Activated naive CD4-positive, alpha-beta T cell treated with anti-CD3 and anti-CD28 coated beads, Interleukin-2, amount 10 ng/mL, durations not matched to agents 7 days and 5 days (primary cell): ENCODE measurements around the gene MRPL19.
"Not testable (repeated sequence)": the region's sequence is repeated elsewhere in the genome, so short reads cannot be mapped to it uniquely, and the experiment has no call there.

ENCODE experiments used
- CTCF ChIA-PET: fragments of 350-600 bp; sonication (Branson Sonifier 250); formaldehyde crosslinking; loops from one replicate; lab custom pipeline; 2021; ENCODE audit warnings: antibody characterized with exemption; lab: Charles Lee
- DNase-seq: peaks from one replicate; pipeline ENCODE4 v3.0.0-alpha.2; 2020
- H3K27ac Mint-ChIP-seq: one replicate; pipeline ENCODE4 v1.8.0; 2021; ENCODE audit warnings: mild to moderate bottlenecking, moderate library complexity, mixed read lengths
- H3K27me3 Mint-ChIP-seq: one replicate; pipeline ENCODE4 v1.8.0; 2021; ENCODE audit warnings: mild to moderate bottlenecking, mixed read lengths
- H3K36me3 Mint-ChIP-seq: one replicate; pipeline ENCODE4 v1.8.0; 2021; ENCODE audit warnings: mixed read lengths
- H3K4me1 Mint-ChIP-seq: one replicate; pipeline ENCODE4 v1.8.0; 2021; ENCODE audit warnings: mixed read lengths
- H3K4me3 Mint-ChIP-seq: one replicate; pipeline ENCODE4 v1.8.0; 2021; ENCODE audit warnings: mild to moderate bottlenecking, moderate library complexity, mixed read lengths
- H3K9me3 Mint-ChIP-seq: one replicate; pipeline ENCODE4 v1.8.0; 2021; ENCODE audit warnings: mixed read lengths

Gene MRPL19

GRCh38 chr2:75656563-75656962 is 10.0 kb downstream of the MRPL19 start:
- peaks cover 76% of the 10 kb centered on the region for H3K36me3 Mint-ChIP-seq
- no peak overlapping the region for H3K27ac Mint-ChIP-seq
- H3K4me3 Mint-ChIP-seq = no peak overlapping the region
- CTCF ChIA-PET = interaction anchor here (1.4 kb wide), 1 partner anchor 16 kb away, joined by 4 read pairs; no protein-coding TSS in a partner anchor
- peaks cover 11% of the 10 kb centered on the region for H3K9me3 Mint-ChIP-seq
- no peaks in the 10 kb centered on the region for H3K4me1 Mint-ChIP-seq
- DNase-seq = no peak
- no peaks in the 10 kb centered on the region for H3K27me3 Mint-ChIP-seq

- Mint-ChIP-seq H3K27me3 (no peaks in the 10 kb centered on the region), H3K4me3 (no peak overlapping the region), H3K36me3 (peaks cover 77% of the 10 kb centered on the region), H3K27ac (no peak overlapping the region), H3K9me3 (peaks cover 11% of the 10 kb centered on the region), H3K4me1 (no peaks in the 10 kb centered on the region)
- no peak for DNase-seq
- CTCF ChIA-PET = no interaction called here
Observed at GRCh38 chr2:75657798-75658197, 11.2 kb downstream of the MRPL19 start.

- H3K36me3 Mint-ChIP-seq = peaks cover 26% of the 10 kb centered on the region
- H3K27ac Mint-ChIP-seq = no peak overlapping the region
- H3K27me3 Mint-ChIP-seq = no peaks in the 10 kb centered on the region
- no peaks in the 10 kb centered on the region for H3K9me3 Mint-ChIP-seq
- no peak overlapping the region for H3K4me3 Mint-ChIP-seq
- CTCF ChIA-PET = interaction anchor here (1.3 kb wide), 1 partner anchor 10 kb away, joined by 3 read pairs; no protein-coding TSS in a partner anchor
- no peaks in the 10 kb centered on the region for H3K4me1 Mint-ChIP-seq
- no peak for DNase-seq
Observed at GRCh38 chr2:75666911-75667310, 20.3 kb downstream of the MRPL19 start.

GRCh38 chr2:75667884-75668283 is 21.3 kb downstream of the MRPL19 start:
- Mint-ChIP-seq H3K4me1 (no peaks in the 10 kb centered on the region), H3K36me3 (peaks cover 26% of the 10 kb centered on the region), H3K27ac (no peak overlapping the region), H3K4me3 (no peak overlapping the region), H3K27me3 (no peaks in the 10 kb centered on the region), H3K9me3 (no peaks in the 10 kb centered on the region)
- CTCF ChIA-PET = interaction anchor here (0.9 kb wide), 1 partner anchor 9 kb away, joined by 5 read pairs; no protein-coding TSS in a partner anchor
- DNase-seq = no peak

GRCh38 chr2:75675423-75675822 is 28.8 kb downstream of the MRPL19 start:
- H3K9me3 Mint-ChIP-seq, H3K27ac Mint-ChIP-seq, DNase-seq, H3K4me3 Mint-ChIP-seq, H3K4me1 Mint-ChIP-seq, H3K27me3 Mint-ChIP-seq: not testable (repeated sequence)
- peaks cover 17% of the 10 kb centered on the region for H3K36me3 Mint-ChIP-seq
- CTCF ChIA-PET = interaction anchor here (1.9 kb wide), 1 partner anchor 28 kb away, joined by 7 read pairs; the partner anchor contains the start of gene MRPL19

GRCh38 chr2:75675908-75676307 is 29.3 kb downstream of the MRPL19 start:
- DNase-seq = no peak
- peaks cover 18% of the 10 kb centered on the region for H3K36me3 Mint-ChIP-seq
- H3K27ac Mint-ChIP-seq = no peak overlapping the region
- H3K9me3 Mint-ChIP-seq = no peaks in the 10 kb centered on the region
- CTCF ChIA-PET = interaction anchor here (1.9 to 4.1 kb wide), 2 partner anchors 29 to 36 kb away, joined by 7 to 50 read pairs; partner anchors contain the start of gene MRPL19
- H3K4me1 Mint-ChIP-seq = peaks cover 3% of the 10 kb centered on the region
- no peak overlapping the region for H3K4me3 Mint-ChIP-seq
- no peaks in the 10 kb centered on the region for H3K27me3 Mint-ChIP-seq

- no peaks in the 10 kb centered on the region for H3K27me3 Mint-ChIP-seq
- no peak overlapping the region for H3K4me3 Mint-ChIP-seq
- H3K4me1 Mint-ChIP-seq = peaks cover 3% of the 10 kb centered on the region
- no peak for DNase-seq
- H3K27ac Mint-ChIP-seq = no peak overlapping the region
- no peaks in the 10 kb centered on the region for H3K9me3 Mint-ChIP-seq
- peaks cover 12% of the 10 kb centered on the region for H3K36me3 Mint-ChIP-seq
- CTCF ChIA-PET = interaction anchor here (0.7 to 4.1 kb wide), 16 partner anchors 8 to 54 kb away, joined by 3 to 50 read pairs (median 3); partner anchors contain the start of gene MRPL19
Observed at GRCh38 chr2:75676464-75676863, 29.9 kb downstream of the MRPL19 start.

GRCh38 chr2:75679556-75679955 is 33.0 kb downstream of the MRPL19 start:
- peaks cover 3% of the 10 kb centered on the region for H3K4me1 Mint-ChIP-seq
- H3K27ac Mint-ChIP-seq = no peak overlapping the region
- DNase-seq = no peak
- no peaks in the 10 kb centered on the region for H3K9me3 Mint-ChIP-seq
- H3K27me3 Mint-ChIP-seq = no peaks in the 10 kb centered on the region
- CTCF ChIA-PET = interaction anchor here (4.1 kb wide), 1 partner anchor 39 kb away, joined by 50 read pairs; no protein-coding TSS in a partner anchor
- H3K36me3 Mint-ChIP-seq = peaks cover 8% of the 10 kb centered on the region
- H3K4me3 Mint-ChIP-seq = no peak overlapping the region

- no peaks in the 10 kb centered on the region for H3K27me3 Mint-ChIP-seq
- H3K4me1 Mint-ChIP-seq = peaks cover 3% of the 10 kb centered on the region
- no peak for DNase-seq
- H3K27ac Mint-ChIP-seq = no peak overlapping the region
- CTCF ChIA-PET = interaction anchor here (2.0 kb wide), 1 partner anchor 39 kb away, joined by 8 read pairs; no protein-coding TSS in a partner anchor
- no peak overlapping the region for H3K4me3 Mint-ChIP-seq
- peaks cover 8% of the 10 kb centered on the region for H3K36me3 Mint-ChIP-seq
- no peaks in the 10 kb centered on the region for H3K9me3 Mint-ChIP-seq
Observed at GRCh38 chr2:75680402-75680801, 33.8 kb downstream of the MRPL19 start.

GRCh38 chr2:75683430-75683829 is 36.8 kb downstream of the MRPL19 start:
- peaks cover 20% of the 10 kb centered on the region for H3K36me3 Mint-ChIP-seq
- H3K27me3 Mint-ChIP-seq, CTCF ChIA-PET, H3K4me1 Mint-ChIP-seq, H3K27ac Mint-ChIP-seq, DNase-seq, H3K9me3 Mint-ChIP-seq, H3K4me3 Mint-ChIP-seq: not testable (repeated sequence)

- Mint-ChIP-seq H3K27ac (no peak overlapping the region), H3K9me3 (no peaks in the 10 kb centered on the region), H3K36me3 (peaks cover 23% of the 10 kb centered on the region), H3K4me1 (no peaks in the 10 kb centered on the region), H3K27me3 (no peaks in the 10 kb centered on the region), H3K4me3 (no peak overlapping the region)
- no peak for DNase-seq
- CTCF ChIA-PET = interaction anchor here (1.1 to 2.9 kb wide), 3 partner anchors 10 to 48 kb away, joined by 3 to 10 read pairs (median 5); no protein-coding TSS in a partner anchor
Observed at GRCh38 chr2:75688196-75688595, 41.6 kb downstream of the MRPL19 start.

- no peaks in the 10 kb centered on the region for H3K27me3 Mint-ChIP-seq
- no peak overlapping the region for H3K4me3 Mint-ChIP-seq
- H3K27ac Mint-ChIP-seq = no peak overlapping the region
- H3K9me3 Mint-ChIP-seq = no peaks in the 10 kb centered on the region
- no peaks in the 10 kb centered on the region for H3K4me1 Mint-ChIP-seq
- H3K36me3 Mint-ChIP-seq = peaks cover 37% of the 10 kb centered on the region
- DNase-seq = no peak
- CTCF ChIA-PET = no interaction called here
Observed at GRCh38 chr2:75698918-75699317, 52.3 kb downstream of the MRPL19 start.

- no peak overlapping the region for H3K4me3 Mint-ChIP-seq
- CTCF ChIA-PET = no interaction called here
Observed at GRCh38 chr2:75702593-75702992, 56.0 kb downstream of the MRPL19 start.

GRCh38 chr2:75703589-75704287 is 57.2 kb downstream of the MRPL19 start:
- H3K4me1 Mint-ChIP-seq = peaks cover 21% of the 10 kb centered on the region
- CTCF ChIA-PET = no interaction called here
- H3K4me3 Mint-ChIP-seq = no peak overlapping the region
- no peaks in the 10 kb centered on the region for H3K27me3 Mint-ChIP-seq
- peaks cover 40% of the 10 kb centered on the region for H3K36me3 Mint-ChIP-seq
- no peak for DNase-seq
- no peak overlapping the region for H3K27ac Mint-ChIP-seq
- H3K9me3 Mint-ChIP-seq = no peaks in the 10 kb centered on the region

More at GRCh38 chr2:75702593-75702992, 56.0 kb downstream of the MRPL19 start:
- DNase-seq = no peak
- H3K27ac Mint-ChIP-seq = no peak overlapping the region
- peaks cover 13% of the 10 kb centered on the region for H3K4me1 Mint-ChIP-seq
- no peaks in the 10 kb centered on the region for H3K9me3 Mint-ChIP-seq
- no peaks in the 10 kb centered on the region for H3K27me3 Mint-ChIP-seq
- peaks cover 44% of the 10 kb centered on the region for H3K36me3 Mint-ChIP-seq

GRCh38 chr2:75705921-75706320 is 59.3 kb downstream of the MRPL19 start:
- no peak for DNase-seq
- Mint-ChIP-seq H3K36me3 (peaks cover 35% of the 10 kb centered on the region), H3K9me3 (no peaks in the 10 kb centered on the region), H3K27me3 (no peaks in the 10 kb centered on the region), H3K4me1 (peaks cover 32% of the 10 kb centered on the region), H3K27ac (no peak overlapping the region), H3K4me3 (no peak overlapping the region)
- CTCF ChIA-PET = no interaction called here
